Smooth muscle cell (in vitro differentiated cells): ENCODE results near the gene TET2. TPM values are rescaled to one million over a fixed set of nuclear protein-coding genes. Genes with fewer than 3 reads are reported as not detected.
A peak's percentile ranks its signal among the peaks of the same experiment; 100 is the strongest.

Experiments used
- DNase-seq: peaks from one replicate; lab custom pipeline; 2025; ENCODE audit not compliant: unreplicated experiment; lab: John Stamatoyannopoulos, UW
- H2AFZ ChIP-seq: fragments of 200-600 bp; sonication (generic); 2 replicates; pipeline ENCODE4 v1.6.0; 2016; ENCODE audit warnings: antibody characterized with exemption, low read depth, mild to moderate bottlenecking
- H3F3A ChIP-seq: fragments of 200-600 bp; sonication (generic); 2 replicates; pipeline ENCODE4 v1.6.0; 2017; ENCODE audit warnings: antibody characterized with exemption, low read depth
- H3K27ac ChIP-seq: fragments of 200-600 bp; sonication (generic); 2 replicates; pipeline ENCODE4 v1.5.1; 2016; ENCODE audit warnings: low read depth, mild to moderate bottlenecking
- H3K27me3 ChIP-seq: fragments of 200-600 bp; sonication (generic); 2 replicates; pipeline ENCODE4 v1.6.1; 2016; ENCODE audit warnings: low read depth, mild to moderate bottlenecking
- H3K36me3 ChIP-seq: fragments of 200-600 bp; sonication (generic); 2 replicates; pipeline ENCODE4 v1.5.1; 2016; ENCODE audit warnings: low read depth
- H3K4me1 ChIP-seq: fragments of 200-600 bp; sonication (generic); 2 replicates; pipeline ENCODE4 v1.5.1; 2016; ENCODE audit warnings: low read depth
- H3K4me2 ChIP-seq: fragments of 200-600 bp; sonication (generic); 2 replicates; pipeline ENCODE4 v1.6.0; 2016; ENCODE audit warnings: mild to moderate bottlenecking
- H3K4me3 ChIP-seq: fragments of 200-600 bp; sonication (generic); 2 replicates; pipeline ENCODE4 v1.5.1; 2016; ENCODE audit warnings: mild to moderate bottlenecking
- H3K79me2 ChIP-seq: fragments of 200-600 bp; sonication (generic); 2 replicates; pipeline ENCODE4 v1.6.0; 2016; ENCODE audit warnings: low read depth, mild to moderate bottlenecking
- H3K9ac ChIP-seq: fragments of 200-600 bp; sonication (generic); 2 replicates; pipeline ENCODE4 v1.6.0; 2016; ENCODE audit warnings: low read depth
- H3K9me3 ChIP-seq: fragments of 200-600 bp; sonication (generic); replicated peaks from 2 replicates; pipeline ENCODE4 v1.5.1; 2016; ENCODE audit warnings: low read depth
- H4K20me1 ChIP-seq: fragments of 200-600 bp; sonication (generic); 2 replicates; pipeline ENCODE4 v1.6.0; 2016; ENCODE audit warnings: low read depth
- CTCF ChIP-seq: fragments of 200-600 bp; sonication (generic); IDR thresholded peaks from 2 replicates; pipeline ENCODE4 v1.5.1; 2017; ENCODE audit warnings: borderline replicate concordance, mild to moderate bottlenecking, antibody characterized with exemption; ENCODE audit not compliant: insufficient read depth, poor library complexity, severe bottlenecking
- WGBS: methylation state at CpG from one replicate; pipeline ENCODE4 v1.1.7; 2016; ENCODE audit warnings: low lambda C conversion rate; 5-methylcytosine and 5-hydroxymethylcytosine counted together
- polyA plus RNA-seq: library from polyadenylated mRNA; unstranded; fragments of >200 nt; fragmentation: Nextera tagmentation; extraction: Ambion mirVana; gene quantifications from 2 replicates; pipeline ENCODE4 v1.2.1, GENCODE V29; 2016
- total RNA-seq: library from RNA; depleted of rRNA; stranded (reverse); fragments of >200 nt; gene quantifications from 2 replicates; pipeline ENCODE4 v1.2.3, GENCODE V29; 2014

TET2 gene
- total and polyA plus RNA-seq, 2 experiments from 2014 or later, result 2.7 to 20.5 TPM

- Histone ChIP-seq H3K9me3 (no peaks in the 10 kb centered on the region), H3K9ac (no peak overlapping the region), H3K4me2 (peak overlapping the region; percentile 73), H3F3A (no peaks in the 10 kb centered on the region), H3K27ac (no peak overlapping the region), H4K20me1 (peaks cover 100% of the 10 kb centered on the region), H3K79me2 (peaks cover 82% of the 10 kb centered on the region), H3K27me3 (peaks cover 23% of the 10 kb centered on the region), H2AFZ (no peak overlapping the region), H3K4me3 (peak overlapping the region; percentile 33), H3K4me1 (no peaks in the 10 kb centered on the region), H3K36me3 (no peaks in the 10 kb centered on the region)
- 4% methylated on average over 9 of the region's 9 CpGs for WGBS
- no peak for DNase-seq
- no peak for TF ChIP-seq CTCF
These were observed 12.2 kb downstream of the TET2 start for GRCh38 chr4:105158837-105159236.

GRCh38 chr4:105162123-105162796, 15.6 kb downstream of the TET2 start:
- TF ChIP-seq CTCF, result no peak
- Histone ChIP-seq H3K9me3 (no peaks in the 10 kb centered on the region), H3K79me2 (peaks cover 85% of the 10 kb centered on the region), H3K4me3 (no peak overlapping the region), H3K36me3 (no peaks in the 10 kb centered on the region), H3K4me2 (no peak overlapping the region), H3K4me1 (no peaks in the 10 kb centered on the region), H3K9ac (no peak overlapping the region), H3K27me3 (peaks cover 14% of the 10 kb centered on the region), H2AFZ (no peak overlapping the region), H4K20me1 (peaks cover 100% of the 10 kb centered on the region), H3K27ac (no peak overlapping the region), H3F3A (no peaks in the 10 kb centered on the region)
- DNase-seq, result no peak
- WGBS, result 27% methylated on average over 1 of the region's 1 CpG

DNA sequence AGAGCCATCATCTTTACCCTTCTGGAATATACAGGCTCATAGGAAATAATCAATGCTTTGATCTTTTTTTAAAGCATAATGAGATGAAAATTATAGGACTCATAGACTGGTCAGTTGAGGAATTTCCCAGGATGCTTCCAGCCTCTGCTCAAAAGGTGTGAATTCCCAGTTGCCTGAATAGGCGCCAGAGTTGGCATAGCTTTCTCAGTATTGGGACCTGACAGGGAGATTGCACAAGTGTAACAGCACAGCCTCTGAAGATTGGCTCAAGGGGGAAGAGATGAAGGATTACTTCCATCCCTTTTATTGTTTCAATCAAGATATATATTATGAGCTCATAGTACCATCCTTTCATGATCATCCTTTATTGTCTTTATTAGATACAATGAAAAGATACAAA, 17.9 kb downstream of the TET2 start:
- 86% methylated on average over 1 of the region's 1 CpG for WGBS
- H3K4me3 ChIP-seq, result no peak overlapping the region
- no peaks in the 10 kb centered on the region for H3F3A ChIP-seq
- no peak overlapping the region for H3K9ac ChIP-seq
- peaks cover 90% of the 10 kb centered on the region for H3K79me2 ChIP-seq
- no peak overlapping the region for H3K27ac ChIP-seq
- peaks cover 100% of the 10 kb centered on the region for H4K20me1 ChIP-seq
- H3K27me3 ChIP-seq, result peaks cover 10% of the 10 kb centered on the region
- no peaks in the 10 kb centered on the region for H3K36me3 ChIP-seq
- no peaks in the 10 kb centered on the region for H3K4me1 ChIP-seq
- no peak overlapping the region for H2AFZ ChIP-seq
- H3K4me2 ChIP-seq, result no peak overlapping the region
- no peak for DNase-seq
- no peak for TF ChIP-seq CTCF
- H3K9me3 ChIP-seq, result no peaks in the 10 kb centered on the region

DNA sequence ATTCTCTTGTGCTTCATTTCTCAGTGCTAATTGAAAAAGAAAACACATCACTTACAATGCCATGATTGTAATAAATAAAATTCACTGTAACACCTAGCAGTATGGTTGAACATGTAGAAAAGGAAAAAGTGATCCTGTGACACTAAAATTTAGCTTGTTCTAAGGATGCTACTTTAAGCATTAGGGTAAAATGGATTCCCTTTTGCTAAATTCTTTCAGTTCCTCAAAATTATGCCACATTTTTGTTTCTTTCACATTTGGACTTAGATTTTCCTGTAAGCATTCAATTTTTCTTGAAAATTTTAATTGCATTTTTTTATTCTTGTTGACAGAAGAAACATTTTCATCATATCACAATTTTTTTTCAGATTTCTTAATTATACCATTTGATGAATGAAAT, 19.4 kb downstream of the TET2 start:
- no peaks in the 10 kb centered on the region for H3K27me3 ChIP-seq
- peaks cover 86% of the 10 kb centered on the region for H3K79me2 ChIP-seq
- H3K27ac ChIP-seq, result no peak overlapping the region

More for the DNA sequence above, 19.4 kb downstream of the TET2 start:
- no peaks in the 10 kb centered on the region for H3K36me3 ChIP-seq
- H3K9ac ChIP-seq, result no peak overlapping the region
- TF ChIP-seq CTCF, result no peak
- no peak overlapping the region for H3K4me3 ChIP-seq
- DNase-seq, result no peak
- no peaks in the 10 kb centered on the region for H3K4me1 ChIP-seq
- H3K9me3 ChIP-seq, result no peaks in the 10 kb centered on the region
- H3K4me2 ChIP-seq, result no peak overlapping the region
- H2AFZ ChIP-seq, result no peak overlapping the region
- no peaks in the 10 kb centered on the region for H3F3A ChIP-seq
- peaks cover 100% of the 10 kb centered on the region for H4K20me1 ChIP-seq
